Measurements from ENCODE around the gene ITGB8. TPM values are rescaled to one million over a fixed set of nuclear protein-coding genes. Genes with fewer than 3 reads are reported as not detected.

Gene ITGB8
- total RNA-seq, 2 donors from 2014 or later: 6.5 to 7.6 TPM

GRCh38 chr7:20358762-20359282, 28.1 kb downstream of the ITGB8 start:
- Histone ChIP-seq H3K4me1 (ENCODE audit: control insufficient read depth, insufficient read depth, low read length) (no peaks in the 10 kb centered on the region), H3K27me3 (ENCODE audit: control insufficient read depth, insufficient read depth, low read length, poor library complexity, severe bottlenecking) (no peaks in the 10 kb centered on the region), H3K9ac (ENCODE audit: extremely low read depth, low read length, poor library complexity, severe bottlenecking) (no peak overlapping the region), H3K4me3 (ENCODE audit: low read length) (no peak overlapping the region), H3K9me3 (ENCODE audit: control insufficient read depth, low read length) (no peaks in the 10 kb centered on the region), H3K36me3 (ENCODE audit: control insufficient read depth, insufficient read depth, low read length) (peaks cover 4% of the 10 kb centered on the region), H3K27ac (ENCODE audit: low read depth, low read length) (no peak overlapping the region)
- no peak overlapping the region for H3K4me3 Mint-ChIP-seq
- H3K36me3 Mint-ChIP-seq (ENCODE audit: low read depth): peaks cover 6% of the 10 kb centered on the region
- no peaks in the 10 kb centered on the region for H3K9me3 Mint-ChIP-seq
- no peak for DNase-seq
- H3K27ac Mint-ChIP-seq: no peak overlapping the region
- TF ChIP-seq CTCF (conservative IDR thresholded peaks at IDR 0.05): no peak
- H3K4me1 Mint-ChIP-seq: peaks cover 19% of the 10 kb centered on the region
- H3K27me3 Mint-ChIP-seq (ENCODE audit: insufficient read depth): no peaks in the 10 kb centered on the region
- 94% methylated on average over 2 of the region's 3 CpGs; no CpG with 5 or more reads in 1 of the 2 experiments for WGBS, 2 experiments (ENCODE audit: insufficient coverage in 1 of 2, insufficient read length in 1 of 2)

- no peaks in the 10 kb centered on the region for H3K27me3 ChIP-seq (ENCODE audit: control insufficient read depth, insufficient read depth, low read length, poor library complexity, severe bottlenecking)
- Mint-ChIP-seq H3K9me3 (no peaks in the 10 kb centered on the region), H3K27ac (no peak overlapping the region), H3K4me1 (peaks cover 21% of the 10 kb centered on the region), H3K27me3 (ENCODE audit: insufficient read depth) (no peaks in the 10 kb centered on the region), H3K4me3 (no peak overlapping the region), H3K36me3 (ENCODE audit: low read depth) (peaks cover 6% of the 10 kb centered on the region)
- peaks cover 4% of the 10 kb centered on the region for H3K36me3 ChIP-seq (ENCODE audit: control insufficient read depth, insufficient read depth, low read length)
- H3K9ac ChIP-seq (ENCODE audit: extremely low read depth, low read length, poor library complexity, severe bottlenecking): no peak overlapping the region
- DNase-seq: no peak
- no peak for TF ChIP-seq CTCF (conservative IDR thresholded peaks at IDR 0.05)
- WGBS, 2 experiments (ENCODE audit: insufficient coverage in 1 of 2, insufficient read length in 1 of 2): 98 to 100% methylated on average over 1 of the region's 1 CpG
- no peaks in the 10 kb centered on the region for H3K4me1 ChIP-seq (ENCODE audit: control insufficient read depth, insufficient read depth, low read length)
- H3K27ac ChIP-seq (ENCODE audit: low read depth, low read length): no peak overlapping the region
- H3K9me3 ChIP-seq (ENCODE audit: control insufficient read depth, low read length): no peaks in the 10 kb centered on the region
- H3K4me3 ChIP-seq (ENCODE audit: low read length): no peak overlapping the region
These were observed 28.8 kb downstream of the ITGB8 start for GRCh38 chr7:20359341-20359963.

- Mint-ChIP-seq H3K36me3 (ENCODE audit: low read depth) (peaks cover 8% of the 10 kb centered on the region), H3K27ac (no peak overlapping the region), H3K27me3 (ENCODE audit: insufficient read depth) (no peaks in the 10 kb centered on the region), H3K9me3 (no peaks in the 10 kb centered on the region), H3K4me1 (peaks cover 9% of the 10 kb centered on the region), H3K4me3 (no peak overlapping the region)
- Histone ChIP-seq H3K27me3 (ENCODE audit: control insufficient read depth, insufficient read depth, low read length, poor library complexity, severe bottlenecking) (no peaks in the 10 kb centered on the region), H3K27ac (ENCODE audit: low read depth, low read length) (no peak overlapping the region), H3K4me1 (ENCODE audit: control insufficient read depth, insufficient read depth, low read length) (no peaks in the 10 kb centered on the region), H3K9me3 (ENCODE audit: control insufficient read depth, low read length) (no peaks in the 10 kb centered on the region), H3K36me3 (ENCODE audit: control insufficient read depth, insufficient read depth, low read length) (peaks cover under 1% of the 10 kb centered on the region), H3K4me3 (ENCODE audit: low read length) (no peak overlapping the region), H3K9ac (ENCODE audit: extremely low read depth, low read length, poor library complexity, severe bottlenecking) (no peak overlapping the region)
- 88% methylated on average over 2 of the region's 2 CpGs; no CpG with 5 or more reads in 1 of the 2 experiments for WGBS, 2 experiments (ENCODE audit: insufficient coverage in 1 of 2, insufficient read length in 1 of 2)
- TF ChIP-seq CTCF (conservative IDR thresholded peaks at IDR 0.05): no peak
- no peak for DNase-seq
These were observed 32.0 kb downstream of the ITGB8 start for GRCh38 chr7:20362574-20363253.
